HG02981 (cell line): Measurements from ENCODE around the gene DGKA.
"Not testable (repeated sequence)": the region's sequence is repeated elsewhere in the genome, so short reads cannot be mapped to it uniquely, and the experiment has no call there.

Experiments
- ATAC-seq: cut with Tn5 transposase; IDR thresholded peaks from one replicate; pipeline ENCODE4 v1.9.1; 2021; ENCODE audit warnings: mild to moderate bottlenecking, moderate library complexity; ENCODE audit not compliant: unreplicated experiment

The DGKA gene

DNA sequence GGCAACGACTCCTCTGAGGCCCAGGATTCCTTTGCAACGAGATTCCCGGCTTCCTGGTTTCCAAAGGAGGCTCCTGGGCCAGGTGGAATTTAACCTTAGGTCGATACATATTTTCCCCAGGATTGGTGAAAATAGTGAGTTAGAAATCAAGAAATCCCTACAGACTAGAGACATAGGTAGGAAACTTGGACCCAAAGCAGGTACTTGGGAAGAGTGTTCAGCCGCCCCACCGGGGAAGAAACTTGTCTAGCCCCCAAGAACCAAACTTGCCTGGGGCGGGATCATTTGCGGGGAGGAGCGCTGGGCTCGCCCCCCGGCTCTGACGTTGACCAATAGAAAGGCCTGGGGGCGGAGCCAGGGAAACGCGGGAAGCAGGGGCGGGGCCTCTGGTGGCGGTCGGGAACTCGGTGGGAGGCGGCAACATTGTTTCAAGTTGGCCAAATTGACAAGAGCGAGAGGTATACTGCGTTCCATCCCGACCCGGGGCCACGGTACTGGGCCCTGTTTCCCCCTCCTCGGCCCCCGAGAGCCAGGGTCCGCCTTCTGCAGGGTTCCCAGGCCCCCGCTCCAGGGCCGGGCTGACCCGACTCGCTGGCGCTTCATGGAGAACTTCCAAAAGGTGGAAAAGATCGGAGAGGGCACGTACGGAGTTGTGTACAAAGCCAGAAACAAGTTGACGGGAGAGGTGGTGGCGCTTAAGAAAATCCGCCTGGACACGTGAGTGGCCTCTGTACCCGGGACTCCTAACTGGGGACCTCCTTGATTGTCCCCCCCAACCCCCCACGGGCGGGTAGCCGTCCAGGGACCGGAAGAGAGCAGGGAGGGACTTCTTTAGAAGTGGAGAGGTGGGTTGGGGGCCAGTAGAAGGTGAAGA, 35.7 kb downstream of the DGKA start, which contains the start of gene CDK2:
CDK2 (plus strand) TSS at position 423 of the 874 bp plus-strand sequence; CDS start at position 602, 179 bp downstream.
- peak; percentile 94 for ATAC-seq

DNA sequence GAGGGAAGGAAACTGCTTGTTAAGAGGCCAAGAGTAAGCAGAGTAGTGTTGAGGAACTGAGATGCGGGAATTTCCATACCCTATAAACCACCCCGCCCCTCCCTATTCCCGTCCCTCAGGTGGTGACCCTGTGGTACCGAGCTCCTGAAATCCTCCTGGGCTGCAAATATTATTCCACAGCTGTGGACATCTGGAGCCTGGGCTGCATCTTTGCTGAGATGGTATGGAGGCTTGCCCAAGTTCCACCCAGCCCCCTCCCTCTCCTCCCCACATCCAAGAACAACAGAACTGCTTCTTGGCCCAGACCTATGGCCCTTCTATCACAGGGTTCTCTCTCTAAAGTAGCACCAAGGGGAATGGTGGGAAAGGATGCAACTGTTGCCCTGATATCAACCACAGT, 38.4 kb downstream of the DGKA start:
- ATAC-seq = no peak

DNA sequence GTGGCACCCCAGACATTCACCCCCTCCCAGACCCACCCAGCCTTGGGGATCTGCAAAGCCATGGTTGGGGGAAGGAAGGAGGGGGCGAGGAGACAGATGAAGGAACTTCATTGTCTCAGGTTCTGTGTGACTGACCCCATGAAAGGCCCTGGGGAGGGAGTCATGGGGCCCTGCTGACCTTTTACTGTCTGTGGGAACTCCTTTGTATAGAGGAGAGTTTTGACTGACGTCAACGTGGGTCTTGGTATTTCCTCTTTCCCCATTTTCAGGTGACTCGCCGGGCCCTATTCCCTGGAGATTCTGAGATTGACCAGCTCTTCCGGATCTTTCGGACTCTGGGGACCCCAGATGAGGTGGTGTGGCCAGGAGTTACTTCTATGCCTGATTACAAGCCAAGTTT, 39.8 kb downstream of the DGKA start:
- ATAC-seq = no peak

DNA sequence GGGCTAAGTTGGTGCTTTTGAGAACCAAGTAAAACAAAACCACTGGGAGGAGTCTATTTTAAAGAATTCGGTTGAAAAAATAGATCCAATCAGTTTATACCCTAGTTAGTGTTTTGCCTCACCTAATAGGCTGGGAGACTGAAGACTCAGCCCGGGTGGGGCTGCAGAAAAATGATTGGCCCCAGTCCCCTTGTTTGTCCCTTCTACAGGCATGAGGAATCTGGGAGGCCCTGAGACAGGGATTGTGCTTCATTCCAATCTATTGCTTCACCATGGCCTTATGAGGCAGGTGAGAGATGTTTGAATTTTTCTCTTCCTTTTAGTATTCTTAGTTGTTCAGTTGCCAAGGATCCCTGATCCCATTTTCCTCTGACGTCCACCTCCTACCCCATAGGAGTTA, 41.1 kb downstream of the DGKA start:
- ATAC-seq = no peak

DNA sequence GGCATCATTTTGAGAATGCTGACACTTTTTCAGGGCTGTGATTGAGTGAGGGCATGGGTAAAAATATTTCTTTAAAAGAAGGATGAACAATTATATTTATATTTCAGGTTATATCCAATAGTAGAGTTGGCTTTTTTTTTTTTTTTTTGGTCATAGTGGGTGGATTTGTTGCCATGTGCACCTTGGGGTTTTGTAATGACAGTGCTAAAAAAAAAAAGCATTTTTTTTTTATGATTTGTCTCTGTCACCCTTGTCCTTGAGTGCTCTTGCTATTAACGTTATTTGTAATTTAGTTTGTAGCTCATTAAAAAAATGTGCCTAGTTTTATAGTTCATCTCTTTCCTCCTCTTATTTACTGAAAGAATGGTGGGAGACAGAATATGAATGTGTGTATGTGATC, 41.5 kb downstream of the DGKA start:
- ATAC-seq = no peak

DNA sequence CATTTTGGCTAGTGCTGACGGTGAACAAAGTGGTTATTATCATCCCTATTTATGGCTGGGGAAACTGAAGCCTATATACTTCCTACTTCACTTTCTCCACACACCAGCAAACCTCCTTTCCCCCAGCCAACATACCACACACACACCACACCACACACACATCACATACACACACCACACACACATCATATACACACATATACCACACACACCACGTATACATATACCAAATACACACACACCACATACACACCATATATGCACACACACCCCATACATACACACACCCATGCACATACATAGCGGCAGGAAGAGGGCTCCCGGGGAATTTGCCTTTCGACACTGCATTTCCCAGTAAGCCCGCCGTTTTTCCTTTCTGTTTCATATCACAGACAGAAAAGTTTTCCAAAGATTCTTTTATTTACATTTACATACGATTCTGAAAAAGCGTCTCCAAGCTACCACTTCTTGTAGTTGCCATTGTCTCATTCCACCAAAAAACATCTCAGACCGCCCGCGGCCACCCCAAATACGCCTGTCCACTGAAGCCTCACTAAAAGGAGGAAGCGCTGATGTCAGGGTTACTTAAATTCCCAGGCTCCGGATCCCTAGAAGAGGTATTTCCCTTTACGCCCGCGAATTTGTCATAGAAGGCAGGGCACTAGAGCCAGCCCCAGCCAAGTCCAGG, 42.1 kb downstream of the DGKA start:
- ATAC-seq = no peak

DNA sequence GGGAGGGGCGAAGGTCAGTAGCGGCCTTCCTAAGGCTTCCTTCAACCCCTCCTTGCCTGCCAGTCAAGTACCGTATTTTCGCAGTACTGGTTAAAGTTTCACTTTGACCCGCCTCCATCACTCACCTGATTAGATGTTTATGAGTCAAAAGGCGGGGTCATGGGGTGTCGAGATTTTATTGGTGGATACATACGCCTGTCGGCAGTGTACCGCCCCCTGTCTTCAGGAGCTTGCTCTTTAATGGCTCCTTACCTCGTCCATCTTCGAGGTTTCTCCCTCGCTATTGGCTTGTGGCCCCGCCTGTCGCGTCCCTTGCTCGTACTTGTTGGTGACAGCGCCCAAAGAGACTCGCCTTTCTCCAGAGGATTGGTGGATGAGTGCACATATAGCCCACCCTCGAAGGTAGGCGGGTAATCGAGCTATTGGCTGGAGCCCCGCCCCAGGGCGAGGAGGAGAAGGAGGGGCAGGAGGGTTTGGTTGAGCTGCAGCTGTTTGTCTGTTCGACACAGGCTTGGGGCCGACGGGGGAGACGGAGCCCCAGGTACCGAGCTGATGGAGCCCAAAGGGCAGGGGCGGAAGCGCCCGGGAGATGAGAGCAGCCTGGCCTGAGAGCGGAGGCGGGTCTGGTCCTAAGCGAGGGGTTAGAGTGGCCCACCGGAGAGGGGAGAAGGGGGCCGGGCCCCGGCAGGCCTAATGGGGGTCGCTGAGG, 42.8 kb downstream of the DGKA start, which contains the start of gene RAB5B:
RAB5B (plus strand) TSS at position 480 of the 709 bp plus-strand sequence. CDS start 12,883 bp downstream, outside the sequence.
- peak; percentile 93 for ATAC-seq

DNA sequence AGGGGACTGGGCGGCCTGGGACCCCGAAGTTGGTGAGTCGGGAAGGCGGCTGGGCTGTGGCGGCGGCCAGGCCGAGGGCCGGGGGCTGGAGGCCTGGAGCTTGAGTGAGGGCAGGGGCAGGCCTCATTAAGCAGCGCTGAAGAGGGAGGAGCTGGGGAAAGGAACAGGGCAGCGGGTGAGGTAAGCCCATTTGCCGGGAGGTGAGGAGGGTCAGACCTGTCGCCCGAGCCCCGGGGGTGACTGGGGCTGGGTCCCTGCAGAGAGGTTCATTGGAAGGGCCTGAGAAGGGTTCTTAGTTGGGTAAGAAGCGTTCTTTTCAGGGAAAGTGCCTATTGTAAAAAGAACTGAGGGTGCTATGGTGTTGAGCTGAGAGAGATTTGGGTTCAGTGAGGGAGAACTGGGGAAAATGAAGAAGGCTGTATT, 43.4 kb downstream of the DGKA start:
- ATAC-seq = peak; percentile 14

DNA sequence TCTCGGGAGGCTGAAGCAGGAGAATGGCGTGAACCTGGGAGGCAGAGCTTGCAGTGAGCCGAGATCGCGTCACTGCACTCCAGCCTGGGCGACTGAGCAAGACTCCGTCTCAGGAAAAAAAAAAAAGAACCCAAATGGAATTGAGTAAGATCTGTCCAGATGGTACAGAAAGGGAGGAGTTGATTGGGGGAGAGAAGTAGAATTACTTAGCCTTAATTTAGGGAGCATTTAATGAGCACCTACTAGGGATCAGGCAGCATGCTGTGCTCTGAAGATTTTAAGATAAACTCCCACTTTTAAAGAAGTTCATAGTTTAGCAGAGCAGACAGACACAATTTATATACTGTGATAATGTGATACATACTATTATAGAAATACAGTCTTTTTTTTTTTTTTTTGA, 47.4 kb downstream of the DGKA start:
- ATAC-seq = no peak

DNA sequence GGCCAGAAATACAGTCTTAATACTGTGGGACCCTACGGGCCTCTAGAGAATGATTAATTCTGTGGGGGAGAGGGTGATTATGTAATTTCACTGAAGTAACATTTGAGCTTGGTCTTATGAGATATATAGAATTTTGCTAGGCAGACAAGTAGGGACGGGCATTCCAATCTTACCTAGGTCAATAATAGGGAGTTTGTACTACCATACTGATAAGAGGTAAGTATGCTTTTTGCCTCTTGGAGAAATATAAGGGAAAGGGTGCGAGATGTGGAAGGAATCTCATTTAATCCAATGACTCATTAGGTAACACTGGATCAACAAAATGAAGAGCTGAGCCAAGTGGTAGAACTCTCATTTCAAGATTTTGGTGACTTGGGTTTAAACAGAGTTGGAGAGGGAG, 48.1 kb downstream of the DGKA start:
- ATAC-seq = no peak

DNA sequence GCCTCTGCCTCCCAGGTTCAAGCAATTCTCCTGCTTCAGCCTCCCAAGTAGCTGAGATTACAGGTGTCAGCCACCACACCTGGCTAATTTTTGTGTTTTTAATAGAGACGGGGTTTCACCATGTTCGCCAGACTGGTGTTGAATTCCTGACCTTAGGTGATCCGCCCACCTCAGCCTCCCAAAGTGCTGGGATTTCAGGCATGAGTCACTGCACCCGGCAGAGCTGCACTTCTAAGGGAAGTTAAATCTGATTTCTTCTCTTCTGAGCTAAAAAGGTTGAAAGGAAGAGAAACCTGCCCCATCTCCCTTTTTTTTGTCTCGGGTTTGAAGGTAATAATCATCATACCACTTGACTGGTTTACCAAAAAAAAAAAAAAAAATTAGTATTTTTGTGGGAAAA, 50.9 kb downstream of the DGKA start:
- ATAC-seq = not testable (repeated sequence)

DNA sequence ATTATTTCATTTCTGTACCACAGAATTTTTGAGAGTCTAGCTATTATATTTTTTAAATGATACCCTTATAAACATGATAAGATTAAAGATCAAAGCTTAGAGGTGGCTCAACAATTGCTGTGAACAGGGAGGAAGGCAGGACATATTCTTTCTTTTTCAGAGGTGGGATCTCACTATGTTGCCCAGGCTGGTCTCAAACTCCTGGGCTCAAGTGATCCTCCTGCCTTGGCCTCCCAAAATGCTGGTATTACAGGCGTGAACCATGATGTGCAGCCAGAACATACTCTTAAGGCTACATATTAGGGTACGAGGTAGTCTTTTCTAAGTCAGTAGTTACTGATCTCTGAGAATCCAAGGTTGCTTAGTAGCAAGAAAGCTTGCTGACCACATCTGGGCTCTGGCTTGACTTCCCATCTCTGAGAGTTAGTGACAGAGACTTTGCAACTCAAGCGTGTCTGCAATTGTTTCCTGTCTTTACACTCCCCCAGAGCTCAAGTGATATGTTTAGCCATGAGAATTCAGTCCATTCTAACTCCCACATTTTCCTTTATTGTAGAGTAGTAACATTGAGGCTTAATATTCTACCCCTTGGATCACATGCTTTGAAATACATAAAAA, 51.5 kb downstream of the DGKA start:
- ATAC-seq = peak; percentile 96

DNA sequence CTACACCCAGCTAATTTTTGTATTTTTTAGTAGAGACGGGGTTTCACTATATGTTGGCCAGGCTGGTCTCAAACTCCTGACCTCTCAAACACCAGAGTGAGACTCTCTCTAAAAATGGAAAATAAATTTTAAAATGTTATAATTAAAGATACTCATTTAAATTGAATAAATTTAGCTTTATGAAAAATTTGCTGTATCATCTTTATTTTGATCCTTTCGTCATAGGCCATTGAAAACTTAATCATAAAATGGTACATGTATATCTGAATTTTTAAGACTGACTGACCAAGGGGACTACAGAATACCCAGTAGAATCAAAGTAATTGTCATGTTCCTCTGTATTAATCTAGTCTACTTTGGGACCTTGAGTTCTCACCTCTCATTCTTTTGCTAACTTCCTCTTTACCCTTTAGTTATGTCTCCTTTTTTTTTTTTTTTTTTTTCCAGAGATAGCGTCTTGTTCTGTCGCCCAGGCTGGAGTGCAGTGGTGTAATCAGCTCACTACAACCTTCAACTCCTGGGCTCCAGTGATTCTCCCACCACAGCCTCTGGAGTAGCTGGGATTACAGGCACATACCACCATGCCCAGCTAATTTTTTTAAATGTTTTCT, 52.4 kb downstream of the DGKA start:
- no peak for ATAC-seq

DNA sequence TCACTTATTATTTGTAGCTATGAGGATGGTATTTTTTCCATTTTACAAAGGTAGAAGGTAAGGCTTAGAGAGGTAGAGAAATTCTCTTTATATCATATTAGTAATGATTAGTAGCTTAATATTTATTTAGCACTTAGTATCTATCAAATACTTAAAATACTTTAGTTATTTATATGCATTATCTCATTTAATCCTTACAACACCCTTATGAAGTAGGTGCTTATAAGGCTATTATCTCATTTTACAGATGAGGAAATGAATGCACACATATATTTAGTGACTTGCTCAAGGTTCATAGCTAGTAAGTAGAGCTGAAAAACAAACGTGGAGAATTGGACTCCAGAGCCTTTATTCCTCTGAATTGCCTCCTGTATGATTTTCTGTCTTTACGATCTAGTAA, 53.9 kb downstream of the DGKA start:
- ATAC-seq = no peak

DNA sequence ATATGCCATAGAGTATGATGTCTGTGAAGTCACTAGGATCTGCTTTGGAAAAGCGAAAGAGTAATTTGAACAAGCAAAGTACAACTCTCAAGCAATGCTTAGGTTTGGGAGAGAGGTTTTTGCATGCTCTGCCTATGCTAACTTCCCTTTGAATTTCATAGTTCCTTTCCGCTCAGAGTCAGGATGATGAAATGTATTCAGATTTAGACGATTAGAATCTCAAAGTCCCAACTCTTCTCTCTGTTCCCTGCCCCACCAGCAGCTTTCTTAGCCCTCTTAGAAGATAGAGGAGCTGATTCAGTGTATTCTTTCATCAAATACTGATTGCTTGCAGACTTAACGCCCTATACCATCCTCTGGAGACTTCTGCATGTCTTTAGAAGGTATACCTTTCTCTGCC, 54.4 kb downstream of the DGKA start:
- no peak for ATAC-seq

DNA sequence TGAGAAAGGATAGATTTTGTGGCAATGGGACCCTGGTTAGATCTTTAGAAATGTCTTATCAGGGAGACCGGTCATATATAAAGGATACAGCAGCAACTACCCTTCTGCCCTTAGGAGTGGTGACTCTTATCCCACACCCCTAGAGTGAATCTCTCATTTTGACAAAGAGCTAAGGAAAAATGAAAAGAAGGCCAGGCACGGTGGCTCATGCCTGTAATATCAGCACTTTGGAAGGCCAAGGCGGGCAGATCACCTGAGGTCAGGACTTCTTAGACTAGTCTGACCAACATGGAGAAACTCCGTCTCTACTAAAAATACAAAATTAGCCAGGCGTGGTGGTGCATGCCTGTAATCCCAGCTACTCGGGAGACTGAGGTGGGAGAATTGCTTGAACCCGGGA, 55.0 kb downstream of the DGKA start:
- ATAC-seq = not testable (repeated sequence)

DNA sequence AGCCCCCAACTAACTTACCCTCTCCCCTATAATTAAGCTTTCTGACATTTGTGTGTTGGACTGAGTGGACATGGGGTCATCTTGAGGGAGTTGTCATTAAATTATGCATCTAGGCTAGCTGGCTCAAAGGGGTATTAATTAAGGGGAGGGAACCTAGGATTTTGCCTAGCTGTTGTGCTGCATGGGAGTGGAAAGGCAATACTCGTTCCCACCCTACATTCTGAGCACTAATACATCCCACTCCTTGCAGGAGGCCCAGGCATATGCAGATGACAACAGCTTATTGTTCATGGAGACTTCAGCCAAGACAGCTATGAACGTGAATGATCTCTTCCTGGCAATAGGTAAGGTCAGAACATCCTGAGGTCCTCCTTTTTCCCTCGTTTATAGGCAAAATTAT, 60.1 kb downstream of the DGKA start:
- ATAC-seq = no peak

DNA sequence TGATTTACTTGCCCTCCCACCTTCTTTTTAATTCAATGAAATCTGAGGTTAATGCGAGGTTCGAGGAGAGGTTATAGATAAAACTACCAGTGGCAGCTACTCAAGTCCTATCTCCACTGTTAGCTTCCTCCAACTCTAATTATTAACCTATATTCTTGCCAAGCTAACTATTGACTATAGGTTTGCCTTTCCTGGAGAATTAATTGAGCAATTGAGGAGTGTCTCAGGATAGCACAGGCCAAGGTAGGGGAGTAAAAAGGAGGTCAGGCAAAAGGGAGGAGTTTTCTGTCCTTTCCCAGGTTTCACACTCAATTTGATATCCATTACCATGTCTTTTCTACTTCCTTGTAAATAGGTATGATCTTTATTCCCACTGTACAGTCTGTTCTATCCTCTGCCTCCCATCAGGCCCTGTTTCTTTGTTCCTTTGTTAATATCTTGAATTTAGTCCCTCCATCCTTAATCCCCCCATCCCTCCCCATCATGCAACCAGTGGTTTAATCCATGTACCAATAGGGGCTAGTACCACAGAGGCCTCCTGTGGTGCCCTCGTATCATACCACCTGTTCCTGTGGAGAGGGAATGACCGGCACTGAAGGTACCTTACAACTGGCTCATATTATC, 62.4 kb downstream of the DGKA start:
- no peak for ATAC-seq

DNA sequence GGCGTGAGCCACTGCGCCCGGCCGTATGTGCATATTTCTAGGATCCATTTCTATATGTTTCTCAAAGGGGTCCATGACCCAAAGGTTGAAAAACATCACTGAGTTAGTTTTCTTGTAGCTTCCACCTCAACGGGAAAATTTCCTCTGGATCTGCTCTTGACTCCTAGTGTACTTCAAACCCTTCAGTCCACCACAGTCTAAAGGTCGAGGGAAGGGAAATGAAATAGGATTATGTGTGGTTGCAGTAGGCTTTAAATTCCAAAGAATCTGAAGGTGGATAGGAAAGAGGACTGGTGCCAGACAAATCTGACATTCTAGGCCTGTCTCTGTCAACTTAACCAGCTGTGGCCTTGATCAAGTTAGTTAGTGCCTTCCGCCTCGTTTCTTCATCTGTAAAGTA, 64.4 kb downstream of the DGKA start:
- no peak for ATAC-seq

DNA sequence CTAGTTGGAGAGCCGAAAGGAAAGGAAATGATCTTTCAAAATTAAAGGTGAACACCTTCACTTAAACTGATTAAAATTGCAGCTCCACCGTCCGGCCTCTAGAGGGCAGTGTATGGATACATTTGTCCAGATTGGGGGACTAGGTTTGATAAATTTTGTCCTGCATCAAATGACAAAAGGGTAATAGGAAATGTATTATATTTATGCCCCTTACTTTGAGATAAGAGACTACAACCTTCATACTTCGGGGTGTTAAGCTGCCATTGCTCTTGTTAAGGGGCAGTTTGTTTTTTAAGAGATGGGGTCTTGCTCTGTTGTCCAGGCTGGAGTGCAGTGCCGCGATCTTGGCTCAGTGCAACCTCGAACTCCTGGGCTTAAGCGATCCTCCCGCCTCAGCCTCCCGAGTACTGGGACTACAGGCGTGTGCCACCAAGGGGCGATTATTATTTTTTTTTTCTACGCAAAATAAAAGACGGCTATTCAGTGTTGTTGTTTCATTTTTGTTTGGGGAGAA, 65.3 kb downstream of the DGKA start:
- ATAC-seq = no peak
